GM19043 (cell line): ENCODE measurements around the gene PRPF19.

ENCODE experiments used
- ATAC-seq: cut with Tn5 transposase; IDR thresholded peaks from one replicate; pipeline ENCODE4 v1.9.1; 2021; ENCODE audit warnings: low read depth; ENCODE audit not compliant: unreplicated experiment

The PRPF19 gene

DNA sequence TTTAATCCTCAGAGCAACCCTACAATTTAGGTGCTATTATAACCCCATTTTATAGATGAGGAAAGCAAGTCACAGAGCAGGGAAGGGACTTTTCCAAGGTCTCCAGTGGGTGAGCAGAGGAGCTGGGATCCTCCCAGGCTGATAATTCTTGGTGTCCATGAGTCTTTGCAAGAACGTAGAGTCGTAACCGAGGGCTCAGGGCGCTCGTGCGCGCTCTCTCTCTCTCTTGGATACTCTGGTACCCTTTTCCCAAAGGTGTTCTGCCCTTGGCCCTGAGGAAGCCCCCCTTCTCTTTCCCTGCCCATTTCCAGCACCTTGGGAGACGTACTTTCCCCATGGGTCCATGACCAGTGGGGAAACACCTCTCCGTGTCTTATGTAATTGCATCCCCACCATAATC is 44.2 kb downstream of the PRPF19 start:
- no peak for ATAC-seq

DNA sequence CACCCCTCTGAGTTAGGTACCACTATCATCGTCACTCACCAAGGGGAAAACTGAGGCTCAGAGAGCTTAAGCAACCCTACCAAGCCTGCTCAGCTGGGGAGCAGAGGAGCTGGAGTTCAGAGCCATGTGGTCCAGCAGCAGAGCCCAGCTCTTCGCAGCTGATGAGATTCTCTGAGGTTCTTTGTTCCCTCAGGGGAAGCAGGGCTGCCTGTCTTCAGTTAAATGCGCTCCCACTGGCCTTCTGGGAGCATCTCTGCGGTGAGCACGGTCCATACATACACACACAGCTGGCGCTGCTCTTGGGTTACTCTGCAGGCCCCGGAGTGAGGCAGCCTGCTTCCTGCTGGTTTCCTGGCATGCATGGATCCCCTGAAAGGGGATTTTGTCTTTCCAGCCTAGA is 45.4 kb downstream of the PRPF19 start:
- ATAC-seq, result no peak

DNA sequence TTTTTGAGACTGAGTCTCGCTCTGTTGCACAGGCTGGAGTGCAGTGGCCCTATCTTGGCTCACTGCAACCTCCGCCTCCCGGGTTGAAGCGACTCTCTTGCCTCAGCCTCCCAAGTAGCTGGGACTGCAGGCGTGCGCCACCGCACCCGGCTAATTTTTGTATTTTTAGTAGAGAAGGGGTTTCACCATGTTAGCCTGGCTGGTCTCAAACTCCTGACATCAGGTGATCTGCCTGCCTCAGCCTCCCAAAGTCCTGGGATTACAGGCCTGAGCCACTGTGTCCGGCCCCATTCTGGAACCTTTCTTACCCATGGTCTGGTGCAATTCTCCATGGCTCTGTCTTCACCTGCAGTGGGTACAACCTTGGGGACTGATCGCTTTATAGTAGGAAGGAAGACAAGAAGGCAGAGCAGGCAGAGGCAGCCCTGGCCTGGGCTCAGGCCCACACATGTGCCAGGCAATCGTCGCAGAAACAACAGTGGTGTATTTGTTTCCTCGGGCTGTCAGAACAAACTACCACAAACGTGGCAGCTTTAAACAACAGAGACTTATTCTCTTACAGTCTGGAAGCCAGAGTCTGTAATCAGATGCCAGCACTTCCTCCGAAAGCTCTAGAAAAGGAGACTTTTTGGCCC is 46.7 kb downstream of the PRPF19 start:
- ATAC-seq, result no peak

DNA sequence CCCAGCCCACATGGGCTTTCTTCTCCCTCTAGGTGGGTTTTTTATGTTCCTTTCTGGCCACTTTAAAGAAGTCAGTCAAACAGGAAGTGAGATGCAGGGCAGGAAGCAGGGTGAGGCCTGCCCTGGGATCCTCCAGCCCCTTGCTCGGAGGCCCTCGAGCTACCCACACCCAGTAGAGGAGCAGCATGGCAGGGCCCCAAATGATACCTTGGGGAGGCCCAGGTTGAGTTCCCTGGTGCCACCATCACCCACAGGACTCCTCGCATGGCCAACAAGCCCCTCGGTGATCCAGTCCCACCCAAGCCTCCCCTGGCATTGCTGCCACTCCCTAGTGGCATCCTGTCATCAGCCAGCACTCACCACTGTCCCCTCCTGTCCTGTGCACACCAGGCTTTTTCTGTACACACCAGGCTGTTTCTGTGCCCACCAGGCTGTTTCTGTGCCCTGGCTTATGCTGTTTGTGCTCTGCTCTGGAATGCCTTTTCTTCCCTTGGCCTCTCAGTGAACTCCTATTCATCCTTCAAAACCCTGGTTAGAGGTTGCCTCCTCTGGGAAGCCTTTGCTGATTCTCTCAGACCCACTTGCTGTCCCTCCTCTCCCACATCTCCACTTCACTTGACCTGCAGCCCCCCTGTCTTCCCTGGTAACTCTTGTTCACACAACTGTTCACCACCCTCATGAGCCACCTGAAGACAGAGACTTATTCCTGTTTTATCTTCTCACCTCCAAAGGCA is 47.5 kb downstream of the PRPF19 start:
- no peak for ATAC-seq

DNA sequence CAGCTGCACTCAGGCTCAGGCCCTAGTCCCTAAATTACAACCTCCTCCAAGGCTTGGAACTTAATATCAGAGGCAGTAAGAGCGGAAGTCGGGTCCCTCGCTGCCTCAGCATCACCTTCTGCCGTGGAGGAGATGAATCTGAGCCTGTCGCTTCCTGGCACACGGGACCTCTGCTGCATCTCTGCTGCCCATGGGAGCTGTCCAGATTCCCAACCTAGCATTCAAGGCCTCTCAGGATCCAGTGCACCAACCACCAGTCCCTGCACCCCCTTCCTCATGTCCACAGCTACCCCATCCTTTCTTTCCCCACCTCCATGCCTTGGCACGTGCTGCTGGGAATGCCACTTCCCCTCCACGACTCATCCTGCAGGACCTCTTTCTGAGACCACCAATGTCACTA is 48.1 kb downstream of the PRPF19 start:
- no peak for ATAC-seq

DNA sequence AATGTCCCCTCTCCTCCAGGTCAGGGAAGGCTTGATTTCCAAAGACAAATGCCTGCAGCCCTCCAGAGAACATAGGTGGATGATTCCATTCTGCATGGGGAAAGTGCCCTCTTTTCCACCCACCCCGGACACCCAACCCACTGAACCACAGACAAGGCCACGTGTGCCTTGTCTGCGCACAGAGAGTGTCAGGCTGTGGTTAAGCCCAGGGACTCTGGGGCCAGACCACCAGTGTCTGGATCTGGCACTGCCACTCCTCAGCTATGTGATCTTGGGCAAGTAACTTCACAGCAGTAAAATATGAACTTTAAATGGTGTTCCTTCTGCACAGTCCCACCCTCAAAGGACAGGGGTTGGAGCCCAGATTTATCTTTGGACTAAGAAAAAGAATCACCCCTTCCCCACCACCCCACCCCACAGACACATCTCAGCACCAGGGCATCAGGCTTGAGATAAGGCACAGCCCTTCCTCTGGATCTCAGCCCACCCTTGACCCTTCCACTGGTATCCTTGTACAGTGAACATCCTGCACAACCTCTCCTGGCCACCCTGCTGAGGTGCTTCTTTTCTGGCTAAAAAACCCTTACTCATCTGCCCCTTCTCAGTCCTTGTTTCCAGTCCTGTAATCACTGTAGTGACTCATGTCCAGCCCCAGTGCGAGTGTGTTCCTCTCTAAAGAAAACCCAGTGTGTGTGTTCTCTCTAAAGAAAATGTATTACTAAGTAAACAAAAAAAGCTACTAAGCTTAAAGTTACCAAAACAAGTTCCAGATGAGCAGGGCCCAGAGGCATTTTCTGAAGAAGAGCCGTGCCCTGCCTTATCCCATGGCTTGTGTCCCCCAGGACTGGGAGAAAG is 48.8 kb downstream of the PRPF19 start:
- no peak for ATAC-seq

DNA sequence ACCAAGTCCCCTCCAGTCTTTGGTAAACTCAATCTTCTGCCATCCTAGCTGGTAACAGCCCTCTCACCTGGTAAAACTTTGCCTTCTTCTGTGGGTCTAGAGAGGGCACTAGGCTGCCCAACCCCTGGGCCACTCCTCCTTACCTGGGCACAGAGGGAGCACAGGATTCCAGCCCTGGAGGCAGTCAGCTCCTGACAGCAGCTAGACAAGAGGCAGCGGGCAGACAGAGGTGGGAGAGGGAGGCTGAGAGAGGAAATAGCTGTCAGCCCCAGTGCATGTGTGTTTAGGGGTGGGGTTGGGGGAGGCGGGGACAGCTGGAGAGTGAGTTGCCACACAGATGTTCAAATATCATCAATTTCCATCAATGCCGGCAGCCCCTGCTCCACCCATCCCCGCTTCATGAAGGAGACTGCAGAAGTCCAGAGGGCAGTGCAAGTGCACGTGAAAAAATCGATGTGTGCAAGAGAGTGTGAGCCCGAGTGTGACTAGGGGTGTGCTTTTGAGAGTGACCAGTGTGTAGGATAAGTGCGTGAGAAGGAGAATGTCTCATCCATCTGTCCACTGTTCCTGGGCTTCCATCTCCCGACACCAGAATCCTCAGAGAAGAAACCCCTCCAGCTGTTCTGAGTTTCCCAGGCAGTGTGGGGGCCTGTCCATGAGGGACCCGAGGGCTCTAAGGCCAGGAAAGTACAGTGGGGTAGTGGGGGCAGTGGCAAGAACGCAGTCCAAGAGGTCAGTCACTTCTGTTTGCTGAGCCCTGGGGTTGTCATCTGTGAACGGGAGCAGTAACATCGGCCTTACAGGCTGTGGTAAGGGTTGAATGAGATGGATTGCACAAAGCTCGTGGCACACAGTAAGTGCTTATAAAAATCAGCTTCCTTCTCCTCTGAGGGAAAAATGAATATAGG is 50.4 kb downstream of the PRPF19 start, which contains the start of gene PTGDR2:
Gene PTGDR2, minus strand, starts transcription at position 225 of the 908 bp plus-strand sequence. CDS start 2,228 bp downstream, outside the sequence.
- no peak for ATAC-seq

DNA sequence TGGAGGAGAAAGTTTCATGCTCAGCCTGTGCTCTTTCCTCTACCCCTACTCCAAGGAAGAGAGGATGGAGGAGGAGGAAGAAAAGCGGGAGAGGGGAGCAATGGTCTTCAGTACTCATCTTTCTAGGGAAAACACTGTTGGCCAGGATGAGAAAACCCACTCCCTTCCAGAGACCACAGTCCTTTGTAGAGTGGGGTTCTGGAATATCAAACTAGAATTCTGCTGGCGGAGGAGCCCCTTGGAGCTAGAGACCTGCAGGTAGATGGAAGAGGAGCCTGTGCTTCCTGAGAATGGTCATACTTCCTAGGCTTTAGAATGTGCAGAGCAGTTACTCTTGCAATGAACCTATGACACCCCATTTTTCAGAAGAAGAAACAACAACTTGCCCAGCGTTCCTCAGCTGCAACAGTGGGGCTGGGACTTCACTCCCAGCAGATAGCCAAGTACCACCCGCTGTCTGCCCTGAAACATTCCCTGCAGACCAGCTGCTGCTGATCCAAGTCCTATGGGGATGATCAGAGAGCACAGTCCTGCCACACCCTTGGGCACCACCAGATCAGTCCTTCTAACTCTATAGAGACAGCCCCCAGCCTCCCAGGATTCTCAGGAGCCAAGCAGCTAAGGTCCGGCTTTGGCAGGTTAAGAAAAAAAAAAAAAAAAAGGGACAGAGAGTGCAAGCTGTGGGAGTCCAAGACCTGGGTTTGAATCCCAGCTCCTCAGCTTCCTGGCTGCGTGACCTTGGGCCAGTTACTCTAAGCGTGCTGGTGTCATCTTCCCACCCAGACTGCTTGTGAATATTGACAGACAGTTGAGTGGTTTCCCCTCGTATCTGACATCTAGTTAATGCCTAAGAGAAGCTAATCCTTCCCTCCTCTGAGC is 51.3 kb downstream of the PRPF19 start:
- no peak for ATAC-seq

DNA sequence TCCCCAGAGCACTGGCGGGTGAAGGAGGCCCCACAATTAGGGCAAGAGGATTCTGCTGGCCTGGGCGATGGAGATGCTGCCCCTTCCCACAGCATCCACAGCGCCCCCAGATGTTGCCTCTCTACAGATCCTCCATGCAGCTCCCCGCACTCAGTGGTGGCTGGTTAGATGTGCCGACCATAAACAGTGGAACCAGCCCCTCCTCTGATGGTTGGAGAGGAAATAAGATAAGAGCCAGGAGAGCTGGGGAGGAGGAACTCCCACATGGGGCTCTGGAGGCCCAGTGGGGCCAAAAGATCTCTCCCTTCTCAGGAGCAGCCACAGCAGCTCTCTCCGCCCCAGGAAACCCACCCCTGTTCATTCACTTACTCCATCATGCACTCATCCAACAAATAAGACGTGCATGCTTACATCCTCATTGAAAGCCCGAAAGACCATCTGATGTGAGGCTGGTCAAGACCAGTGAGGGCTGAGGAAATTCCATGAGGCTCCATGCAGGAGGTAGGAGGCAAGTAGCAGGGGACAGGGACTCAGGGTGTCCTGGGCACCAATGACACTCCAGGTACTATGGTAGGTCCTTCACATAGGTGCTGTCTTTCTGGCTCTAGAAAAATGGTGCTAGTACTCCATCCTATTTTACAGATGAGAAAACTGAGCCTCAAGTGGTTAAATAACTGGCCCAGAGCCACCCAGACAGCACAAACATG is 52.1 kb downstream of the PRPF19 start:
- ATAC-seq, result no peak

DNA sequence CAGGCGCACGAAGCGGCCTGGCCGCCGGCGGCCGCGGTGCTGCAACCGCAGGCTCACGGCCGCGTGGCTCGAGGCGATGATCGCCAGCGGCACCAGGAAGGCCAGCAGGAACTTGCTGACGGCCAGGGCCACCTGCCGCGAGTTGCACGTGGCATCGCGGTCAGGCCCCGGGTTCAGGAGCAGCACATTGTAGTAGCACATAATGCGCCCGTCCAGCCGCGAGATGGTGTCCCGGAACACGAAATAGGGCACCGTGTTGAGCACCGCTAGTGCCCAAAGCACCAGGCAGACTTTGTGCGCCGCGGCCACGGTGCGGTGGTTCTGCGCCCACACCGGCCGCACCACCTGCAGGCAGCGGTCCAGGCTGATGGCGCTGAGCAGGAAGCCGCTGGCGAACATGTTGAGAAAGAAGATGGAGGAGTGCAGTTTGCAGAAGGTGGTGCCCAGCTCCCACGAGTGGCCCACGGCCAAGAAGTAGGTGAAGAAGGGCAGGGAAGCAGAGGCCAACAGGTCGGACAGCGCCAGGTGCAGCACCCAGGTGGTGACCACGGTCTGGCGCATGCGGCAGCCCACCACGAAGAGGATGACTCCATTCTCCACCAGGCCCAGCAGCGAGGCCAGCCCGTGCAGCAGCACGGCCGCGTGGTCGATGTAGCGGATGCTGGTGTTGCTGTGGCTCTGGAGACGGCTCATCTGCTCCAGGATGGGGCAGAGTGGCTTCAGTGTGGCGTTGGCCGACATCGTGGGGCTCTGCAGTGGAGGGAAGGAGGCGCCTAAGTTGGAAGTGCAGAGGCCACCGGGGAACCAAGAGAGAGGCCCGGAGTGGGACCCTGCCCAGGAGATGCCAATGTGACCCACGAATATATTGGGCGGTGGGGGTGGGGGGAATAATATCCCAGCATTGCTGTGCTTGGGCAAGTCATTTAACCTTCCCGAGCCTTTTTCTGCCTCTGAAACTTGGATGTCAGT is 53.1 kb downstream of the PRPF19 start:
- ATAC-seq, result no peak

DNA sequence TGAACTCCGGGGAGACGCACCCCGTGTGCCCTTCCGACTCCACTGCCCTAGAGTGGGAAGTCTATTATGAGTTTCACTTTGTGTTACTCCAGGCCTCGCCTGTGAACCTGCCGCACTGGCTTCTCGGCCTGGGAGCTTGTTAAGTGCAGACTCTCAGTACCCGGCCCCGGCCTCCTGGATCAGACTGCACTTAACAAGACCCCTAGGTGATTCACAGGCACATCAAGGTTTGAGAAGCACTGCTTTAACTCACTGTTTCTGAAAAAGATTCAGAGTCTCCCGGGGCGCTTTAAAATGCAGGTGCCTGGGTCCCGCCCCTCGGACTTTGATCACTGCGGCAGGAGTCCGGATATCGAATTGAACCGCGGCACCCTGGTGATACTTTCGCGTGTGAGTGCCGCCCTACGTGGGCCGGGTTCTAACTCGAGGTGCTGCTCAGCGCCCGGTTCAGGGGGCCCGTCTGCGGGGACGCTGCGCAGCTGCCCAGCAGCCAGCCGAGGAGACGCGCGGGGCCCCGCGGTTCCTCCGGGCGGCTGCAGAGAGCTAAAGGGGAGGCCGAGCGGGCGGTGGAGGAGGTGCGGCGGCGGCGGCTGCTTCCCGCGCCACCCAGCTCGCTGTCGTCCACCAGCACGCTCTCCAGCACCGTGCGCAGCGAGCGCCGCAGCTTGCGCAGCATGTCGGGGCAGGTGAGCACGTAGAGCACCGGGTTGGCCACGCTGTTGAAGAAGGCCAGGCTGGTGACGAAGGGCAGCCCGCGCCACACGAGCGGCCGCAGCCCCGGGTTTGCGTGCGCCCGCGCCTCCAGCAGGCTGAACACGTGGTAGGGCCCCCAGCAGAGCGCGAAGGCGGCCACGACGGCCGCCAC is 54.0 kb downstream of the PRPF19 start:
- no peak for ATAC-seq

DNA sequence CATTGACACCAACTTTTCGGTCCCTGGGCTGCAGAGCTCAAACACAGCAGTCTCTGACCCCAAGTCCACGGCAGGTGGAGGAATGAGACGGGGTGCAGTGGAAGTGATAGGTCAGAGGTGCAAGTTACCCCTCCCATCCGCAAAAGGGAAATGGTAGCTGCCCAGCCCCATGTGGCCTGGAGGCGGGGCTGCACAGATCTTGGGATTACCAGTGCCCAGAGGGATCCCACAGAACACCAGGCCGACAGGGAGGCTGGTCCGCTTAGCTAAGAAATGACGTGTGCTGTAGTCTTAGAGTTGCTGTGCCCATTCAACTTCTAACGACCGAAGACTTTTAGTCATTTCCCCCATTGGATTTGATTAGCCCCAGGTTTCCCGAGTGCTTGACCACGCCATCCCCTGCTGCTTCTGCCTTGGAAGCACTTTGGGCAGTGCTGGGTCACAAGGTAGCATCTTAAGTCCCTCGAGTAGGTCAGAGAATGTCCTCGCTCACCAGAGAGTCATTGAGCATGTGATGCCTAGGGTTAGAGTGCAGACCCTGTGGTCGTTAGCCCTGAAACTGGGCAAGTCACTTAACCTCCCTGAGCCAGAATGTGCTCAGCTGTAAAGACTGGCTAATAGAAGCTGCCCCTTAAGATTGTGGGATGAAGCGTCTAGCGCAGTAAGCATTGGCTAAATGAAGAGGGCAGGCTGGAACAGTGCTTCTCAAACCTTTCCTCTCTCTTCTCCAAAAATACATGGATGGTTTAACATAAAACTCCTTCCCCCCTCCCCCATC is 54.9 kb downstream of the PRPF19 start:
- ATAC-seq, result no peak

DNA sequence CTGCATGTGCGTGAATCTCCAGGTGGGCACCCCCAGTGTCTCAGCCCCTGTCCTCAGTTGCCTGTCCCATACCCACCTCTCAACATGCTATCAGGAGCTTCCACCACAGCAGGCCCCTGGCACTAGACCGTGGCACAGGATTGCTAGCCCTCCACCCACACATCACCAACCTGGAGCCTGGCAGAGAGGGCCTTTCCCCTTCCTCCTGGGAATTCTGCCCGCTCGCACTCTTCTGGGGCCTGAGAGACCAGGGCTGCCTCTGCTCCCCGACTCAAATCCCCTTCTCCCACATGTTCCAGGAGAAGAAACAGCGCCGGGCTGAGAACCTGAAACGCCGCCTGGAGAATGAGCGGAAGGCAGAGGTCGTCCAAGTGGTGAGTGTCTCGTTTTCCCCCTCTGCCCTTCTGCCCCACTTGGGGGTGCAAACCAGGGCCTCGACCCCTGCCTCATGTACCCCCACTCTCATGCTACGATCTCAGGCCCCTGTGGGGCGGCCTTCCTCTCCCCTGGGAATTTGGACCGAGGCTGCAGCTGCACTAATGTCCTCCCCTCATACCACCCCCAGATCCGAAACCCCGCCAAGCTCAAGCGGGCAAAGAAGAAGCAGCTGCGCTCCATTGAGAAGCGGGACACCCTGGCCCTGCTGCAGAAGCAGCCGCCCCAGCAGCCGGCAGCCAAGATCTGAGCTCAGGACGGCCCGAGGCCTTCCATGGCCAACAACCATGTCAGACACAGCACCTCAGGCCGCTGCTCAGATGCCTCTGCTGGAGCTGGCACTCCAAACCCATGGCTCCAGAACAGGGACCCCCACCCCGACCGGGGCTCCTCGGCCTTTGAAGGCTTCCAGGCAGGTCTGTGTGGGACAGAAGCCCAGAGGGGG is 56.5 kb downstream of the PRPF19 start:
- ATAC-seq, result no peak

DNA sequence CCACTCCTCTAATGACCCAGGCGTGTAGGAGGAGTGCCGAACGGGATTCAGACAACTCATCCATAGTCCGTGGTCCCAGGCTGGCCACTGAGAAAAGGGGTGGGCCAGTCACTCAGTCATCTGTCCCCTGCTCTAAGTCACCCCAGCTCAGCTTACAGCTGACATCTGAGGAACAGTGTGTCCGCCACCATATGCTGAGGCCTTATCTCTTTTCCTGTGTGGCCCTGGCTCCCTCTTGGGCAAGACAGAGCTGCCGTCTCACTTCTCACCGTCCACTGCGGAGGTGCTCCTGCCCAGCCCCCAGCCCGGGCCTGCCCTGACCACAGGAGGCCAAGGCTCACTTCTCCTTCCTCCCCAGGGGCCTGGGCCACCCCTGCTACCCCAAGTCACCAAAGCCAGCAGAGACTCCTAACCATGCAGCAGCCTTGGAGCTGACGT is 57.7 kb downstream of the PRPF19 start:
- no peak for ATAC-seq

DNA sequence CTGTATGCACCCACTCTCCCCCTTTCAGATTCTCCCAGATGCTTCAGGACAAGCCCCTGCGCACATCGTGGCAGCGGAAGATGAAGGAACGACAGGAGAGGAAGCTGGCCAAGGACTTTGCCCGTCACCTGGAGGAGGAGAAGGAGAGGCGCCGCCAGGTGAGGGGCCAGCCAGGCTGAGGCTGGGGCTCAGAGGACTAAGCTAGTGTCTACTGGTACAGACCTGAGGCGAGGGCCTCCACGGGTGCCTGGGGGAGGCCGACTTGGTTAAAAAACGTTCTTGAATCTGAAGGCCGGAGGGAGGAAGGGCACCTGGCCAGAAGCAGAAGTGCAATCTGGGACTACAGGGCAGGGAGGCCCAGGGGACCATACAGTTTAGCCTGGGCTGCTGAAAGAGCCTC is 58.5 kb downstream of the PRPF19 start:
- no peak for ATAC-seq
